GM18907 (cell line): Measurements from ENCODE around the gene STUB1.
"Not testable (repeated sequence)": the region's sequence is repeated elsewhere in the genome, so short reads cannot be mapped to it uniquely, and the experiment has no call there.

Experiments used
- ATAC-seq: cut with Tn5 transposase; IDR thresholded peaks from one replicate; pipeline ENCODE4 v1.9.1; 2021; ENCODE audit warnings: mild to moderate bottlenecking, moderate library complexity; ENCODE audit not compliant: unreplicated experiment

The STUB1 gene

DNA sequence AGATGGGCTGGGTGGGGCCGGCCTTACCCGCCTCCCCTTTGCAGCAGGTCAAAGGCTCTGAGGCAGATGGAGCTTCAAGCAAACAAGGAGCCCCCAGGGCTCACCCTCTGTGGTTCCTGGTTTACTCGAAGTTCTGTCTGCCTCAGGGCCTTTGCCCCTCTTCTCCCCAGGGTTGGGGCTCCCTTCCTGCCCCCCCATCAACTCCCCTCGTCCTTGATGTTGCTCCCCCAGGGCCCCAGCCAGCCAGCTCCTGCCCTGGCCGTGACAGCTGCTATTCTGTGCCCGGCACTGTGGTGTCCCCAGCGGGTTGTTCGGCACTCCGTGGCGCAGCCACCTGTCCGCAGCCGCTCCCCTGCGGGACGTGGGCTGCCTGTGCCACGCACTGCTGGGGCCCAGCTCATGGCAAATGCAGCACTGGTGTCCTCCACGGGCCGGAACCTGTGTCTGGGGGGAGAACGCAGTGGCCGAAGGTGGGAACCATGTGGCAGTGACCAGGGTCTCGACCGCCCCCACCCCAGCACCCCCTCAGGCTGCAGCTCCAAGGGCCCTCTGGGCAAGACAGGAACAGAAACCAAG is 30.4 kb downstream of the STUB1 start:
- ATAC-seq = no peak

DNA sequence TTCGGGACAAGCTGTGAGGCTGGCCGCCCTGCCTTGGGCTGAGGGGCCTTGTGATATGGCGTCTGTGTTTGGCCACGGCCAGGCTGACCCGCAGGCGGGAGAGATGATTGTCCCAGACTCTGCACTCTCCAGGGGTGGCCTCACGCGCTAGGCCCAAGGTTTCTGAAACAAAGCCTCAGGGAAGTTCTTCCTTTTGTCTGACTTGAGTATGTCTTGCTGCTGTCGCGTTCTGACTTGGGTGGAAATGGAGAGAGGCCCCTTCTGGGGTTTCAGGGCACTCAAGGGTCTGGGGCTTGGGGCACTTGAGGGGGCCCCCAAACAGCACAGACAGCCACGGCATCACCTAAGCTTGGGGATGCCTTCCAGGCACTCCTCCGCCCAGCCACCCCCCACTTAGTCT is 30.9 kb downstream of the STUB1 start:
- no peak for ATAC-seq

DNA sequence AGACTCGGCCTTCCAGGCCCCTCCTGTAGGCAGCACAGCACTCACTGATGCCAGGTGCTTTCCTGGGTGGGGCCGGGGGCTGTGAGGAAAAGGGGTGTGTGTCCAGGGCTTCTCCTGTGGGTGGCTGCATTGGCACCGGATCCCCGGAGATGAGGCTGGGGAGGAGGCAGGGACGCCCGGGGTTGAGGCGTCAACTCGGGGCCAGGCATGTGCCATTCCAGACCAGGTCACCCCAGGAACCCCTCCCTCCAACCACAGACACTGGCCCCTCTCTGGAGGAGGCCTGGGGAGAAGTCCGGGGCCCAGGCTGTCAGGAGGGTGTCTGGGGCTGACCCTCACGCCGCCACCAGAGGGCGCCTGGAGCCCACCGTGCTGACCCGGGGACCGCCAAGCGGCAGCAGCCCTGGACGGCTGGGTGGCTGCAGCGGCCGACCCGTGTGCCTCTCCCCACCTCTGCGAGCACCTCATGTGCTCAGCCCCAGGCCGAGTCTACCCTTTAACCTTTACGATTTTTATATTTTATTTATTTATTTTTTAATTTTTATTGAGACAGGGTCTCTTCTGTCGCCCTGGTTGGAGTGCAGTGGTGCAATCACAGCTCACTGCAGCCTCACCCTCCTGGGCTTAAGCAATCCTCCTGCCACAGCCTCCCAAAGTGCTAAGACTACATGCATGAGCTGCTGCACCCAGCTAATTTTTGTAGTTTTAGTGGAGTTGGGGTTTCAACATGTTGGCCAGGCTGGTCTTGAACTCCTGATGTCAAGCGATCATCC is 31.5 kb downstream of the STUB1 start:
- ATAC-seq = peak; percentile 46

GRCh38 chr16:712740-713250 is 32.6 kb downstream of the STUB1 start:
- not testable (repeated sequence) for ATAC-seq

DNA sequence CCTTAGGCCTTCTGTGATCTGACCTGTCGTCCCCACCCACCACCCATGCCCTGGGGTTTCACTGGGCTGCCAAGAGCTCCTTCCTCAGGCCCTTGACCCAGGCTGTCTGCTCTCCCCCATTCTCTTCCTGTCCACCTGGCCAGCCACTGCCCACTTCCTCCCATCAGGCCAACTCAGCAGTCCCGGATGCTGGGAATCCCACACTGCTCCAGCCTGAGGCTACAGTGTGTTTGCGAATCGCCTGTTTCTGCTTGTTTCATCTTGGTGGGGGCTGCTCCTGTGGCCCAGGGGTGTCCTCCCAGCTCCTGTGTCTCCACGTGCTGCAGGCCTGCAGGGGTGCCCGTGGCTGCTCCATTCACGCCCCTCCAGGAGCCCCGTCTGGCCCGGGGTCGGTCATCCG is 33.9 kb downstream of the STUB1 start:
- no peak for ATAC-seq

DNA sequence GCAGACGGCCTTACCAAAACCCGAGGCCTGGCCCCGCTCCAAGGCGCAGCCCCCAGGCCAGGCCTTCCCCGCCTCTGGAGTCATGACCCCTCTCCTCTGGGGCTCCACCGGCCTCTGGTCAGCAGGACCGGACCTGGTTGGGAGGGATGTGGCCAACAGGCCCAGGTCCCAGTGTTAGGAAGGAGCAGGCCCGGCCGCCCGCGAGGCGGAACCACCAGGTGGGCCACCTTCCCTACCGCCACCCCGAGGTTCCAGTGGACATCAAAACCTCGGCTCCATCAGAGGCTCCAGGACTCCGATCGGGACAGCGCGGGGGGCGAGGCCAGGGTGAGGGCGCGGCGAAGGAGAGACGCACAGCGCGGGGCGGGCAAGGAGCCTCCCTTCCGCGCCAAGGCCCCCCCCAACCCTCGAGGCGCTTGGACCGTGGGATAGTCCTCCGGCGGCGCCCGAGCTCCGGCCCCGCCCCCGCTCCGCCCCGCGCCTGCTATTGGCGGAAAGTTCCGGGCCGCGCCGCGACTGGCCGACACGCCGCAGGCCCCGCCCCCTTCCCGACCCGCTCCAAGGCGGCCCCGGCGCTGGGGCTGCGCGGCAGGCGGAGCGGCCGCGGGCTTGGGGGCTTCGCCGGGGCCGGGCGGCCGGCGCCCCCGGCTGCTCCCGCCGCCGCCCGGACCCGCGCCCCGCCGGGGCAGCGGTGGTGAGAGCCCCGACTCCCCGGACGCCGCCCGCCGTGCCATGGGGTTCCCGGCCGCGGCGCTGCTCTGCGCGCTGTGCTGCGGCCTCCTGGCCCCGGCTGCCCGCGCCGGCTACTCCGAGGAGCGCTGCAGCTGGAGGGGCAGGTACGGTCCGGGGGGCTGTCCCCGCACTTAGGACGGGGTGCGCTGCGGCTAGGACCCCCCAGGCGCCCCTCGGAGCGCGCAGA is 34.6 kb downstream of the STUB1 start, which contains the start of gene METRN:
Gene METRN, plus strand, starts transcription at position 561 of the 919 bp plus-strand sequence. Its CDS starts 172 bp downstream, at position 733.
- ATAC-seq = peak; percentile 54

- peak; percentile 5 for ATAC-seq
Observed at GRCh38 chr16:715477-716199, 35.4 kb downstream of the STUB1 start.

DNA sequence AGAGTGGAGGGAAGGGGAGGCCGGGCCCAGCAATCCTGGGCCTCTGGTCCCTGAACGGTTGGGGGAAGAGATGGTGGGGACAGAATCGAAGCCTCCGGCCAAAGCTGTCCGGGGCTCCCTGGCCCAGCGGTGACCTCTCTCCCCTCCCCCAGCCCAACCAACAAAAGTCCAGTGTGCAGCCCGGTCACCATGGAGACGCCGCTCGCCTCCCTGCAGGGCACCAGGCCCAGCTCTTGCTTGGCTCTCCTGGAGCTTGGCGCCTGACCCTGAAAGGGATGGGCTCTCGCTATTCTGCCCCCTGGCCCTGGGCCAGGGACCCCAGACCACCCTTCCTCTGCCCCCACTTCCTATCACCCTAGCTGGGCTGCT is 36.0 kb downstream of the STUB1 start:
- no peak for ATAC-seq

- ATAC-seq = no peak
Observed at GRCh38 chr16:716768-717325, 36.6 kb downstream of the STUB1 start.

- ATAC-seq = no peak
Observed at GRCh38 chr16:717450-718245, 37.4 kb downstream of the STUB1 start.

- ATAC-seq = no peak
Observed at GRCh38 chr16:718389-718788, 38.2 kb downstream of the STUB1 start.

DNA sequence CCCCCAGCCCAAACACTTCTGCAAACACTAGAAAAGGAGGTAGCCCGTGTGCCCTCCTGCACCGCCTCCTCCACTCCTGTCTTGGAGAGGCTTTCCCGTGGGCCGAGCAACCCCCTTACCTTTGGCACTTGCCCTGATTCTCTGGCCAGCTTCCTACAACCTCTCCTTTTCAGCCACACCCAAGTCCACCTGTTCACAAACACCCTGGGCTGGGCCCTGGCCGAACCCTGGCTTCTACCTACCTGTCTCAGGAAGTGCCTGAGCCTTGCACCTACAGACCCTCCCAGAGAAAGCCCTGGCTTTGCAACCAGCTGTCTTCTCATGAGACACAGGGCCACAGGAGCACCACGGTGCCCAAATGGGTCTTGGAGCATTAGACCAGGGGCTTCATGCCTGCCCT is 38.7 kb downstream of the STUB1 start:
- no peak for ATAC-seq

- ATAC-seq = no peak
Observed at GRCh38 chr16:719815-720446, 39.7 kb downstream of the STUB1 start.

GRCh38 chr16:720447-720989 is 40.3 kb downstream of the STUB1 start:
- peak; percentile 24 for ATAC-seq

DNA sequence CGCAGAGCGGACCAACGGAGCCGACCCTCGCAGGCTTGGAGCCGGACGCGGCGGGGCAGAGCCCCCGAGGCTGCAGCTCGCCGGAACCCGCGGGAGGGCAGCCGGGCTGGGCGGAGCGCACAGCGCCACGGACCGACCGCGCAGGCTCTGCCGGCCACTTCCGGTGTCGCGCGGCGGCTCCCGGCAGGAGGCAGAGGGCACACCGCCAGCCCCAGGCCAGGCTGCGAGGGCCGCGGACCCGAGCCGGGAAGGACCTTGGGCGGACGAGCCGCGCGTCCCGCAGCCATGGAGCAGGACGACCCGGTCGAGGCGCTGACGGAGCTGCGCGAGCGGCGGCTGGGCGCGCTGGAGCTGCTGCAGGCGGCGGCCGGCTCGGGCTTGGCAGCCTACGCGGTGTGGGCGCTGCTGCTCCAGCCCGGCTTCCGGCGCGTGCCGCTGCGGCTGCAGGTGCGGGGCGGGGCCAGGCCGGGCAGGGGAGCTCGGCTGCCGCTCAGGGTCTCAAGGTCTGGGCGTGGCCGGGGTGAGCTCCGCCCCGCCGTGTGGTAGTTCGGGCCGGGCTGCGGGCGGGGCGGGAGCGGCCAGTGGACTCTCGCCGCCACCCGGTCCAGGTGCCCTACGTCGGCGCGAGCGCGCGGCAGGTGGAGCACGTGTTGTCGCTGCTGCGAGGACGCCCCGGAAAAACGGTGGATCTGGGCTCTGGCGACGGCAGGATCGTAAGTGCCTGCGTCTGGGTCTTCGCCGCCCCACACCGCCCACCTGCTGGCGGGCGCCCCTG is 41.0 kb downstream of the STUB1 start, which contains the start of gene ANTKMT:
Gene ANTKMT, plus strand, starts transcription at position 157 of the 775 bp plus-strand sequence. Its CDS starts 129 bp downstream, at position 286.
- peak; percentile 64 for ATAC-seq

- no peak for ATAC-seq
Observed at GRCh38 chr16:721765-722540, 41.7 kb downstream of the STUB1 start.
